Panc1 (cell line): Measurements from ENCODE around the gene TMEM238L.

Experiments used
- CTCF ChIP-seq: fragments of 450-650 bp; IDR thresholded peaks from 2 replicates; pipeline ENCODE4 v1.5.1; 2017; ENCODE audit warnings: mild to moderate bottlenecking
- POLR2AphosphoS5 ChIP-seq: IDR thresholded peaks from 2 replicates; pipeline ENCODE4 v1.6.1; 2012; ENCODE audit warnings: mild to moderate bottlenecking, low read depth, low read length, moderate library complexity
- REST ChIP-seq, 2 experiments: IDR thresholded peaks; 2 replicates each; pipeline ENCODE4 v1.6.1; 2011 to 2012; ENCODE audit warnings: low read depth in 2 of 2, control low read depth in 1 of 2, low read length in 1 of 2, mild to moderate bottlenecking in 1 of 2, moderate library complexity in 1 of 2; ENCODE audit not compliant: insufficient read depth in 1 of 2

DNA sequence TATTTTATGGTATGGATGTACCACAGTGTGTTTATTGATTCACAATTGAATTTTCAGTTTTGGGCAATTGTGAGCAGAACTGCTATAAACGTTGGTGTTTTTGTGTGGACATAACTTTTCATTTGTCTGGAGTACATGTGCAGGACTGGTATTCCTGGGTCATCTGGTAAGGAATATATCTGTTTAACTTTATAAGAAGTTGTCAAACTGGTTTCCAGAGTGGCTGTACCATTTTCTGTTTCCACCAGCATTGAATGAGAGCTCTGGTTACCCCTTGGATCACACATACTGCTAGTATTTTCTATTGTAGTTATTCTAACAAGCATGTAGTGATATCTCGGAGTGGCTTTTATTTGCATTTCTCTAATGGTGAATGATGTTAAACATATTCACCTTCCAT is 24.3 kb downstream of the TMEM238L start:
- no peak for TF ChIP-seq CTCF
- TF ChIP-seq POLR2AphosphoS5 = no peak
- no peak for TF ChIP-seq REST (IDR thresholded peaks at IDR 0.05; ENCODE audit: insufficient read depth in 1 of 2, low read depth in 2 of 2, low read length in 1 of 2)
